Measurements from ENCODE around the gene LTC4S. TPM values are rescaled to one million over a fixed set of nuclear protein-coding genes. Genes with fewer than 3 reads are reported as not detected.
"Not testable (repeated sequence)": the region's sequence is repeated elsewhere in the genome, so short reads cannot be mapped to it uniquely, and the experiment has no call there.

LTC4S gene
- total and polyA plus RNA-seq, 3 donors from 2014 or later: 3.7 to 10.3 (median 4.8) TPM

GRCh38 chr5:179783128-179783527, 10.7 kb upstream of the LTC4S start:
- no peak overlapping the region for H3K4me3 ChIP-seq
- intact Hi-C loops (cut with DNase I; ENCODE audit: low total_unique reads): no loop called here
- no peaks in the 10 kb centered on the region for H3K27me3 ChIP-seq
- no peak overlapping the region for H3K27ac ChIP-seq
- H3K36me3 ChIP-seq (ENCODE audit: low read depth, missing control alignments): no peaks in the 10 kb centered on the region
- no peaks in the 10 kb centered on the region for H3K9me3 ChIP-seq
- DNase-seq: no peak
- H3K4me1 ChIP-seq: no peaks in the 10 kb centered on the region
- 93 to 95% methylated on average over 9 of the region's 9 CpGs for whole genome bisulfite sequencing, 2 donors
- TF ChIP-seq POLR2A (IDR thresholded peaks at IDR 0.05) (no peak), CTCF (IDR thresholded peaks at IDR 0.05) (no peak)

- H3K27ac ChIP-seq: no peak overlapping the region
- no peaks in the 10 kb centered on the region for H3K36me3 ChIP-seq (ENCODE audit: low read depth, missing control alignments)
- TF ChIP-seq POLR2A (IDR thresholded peaks at IDR 0.05) (no peak), CTCF (IDR thresholded peaks at IDR 0.05) (no peak)
- H3K9me3 ChIP-seq: no peaks in the 10 kb centered on the region
- no peaks in the 10 kb centered on the region for H3K27me3 ChIP-seq
- no peaks in the 10 kb centered on the region for H3K4me1 ChIP-seq
- WGBS, 2 donors: 81 to 83% methylated on average over 7 to 12 of the region's 12 CpGs
- intact Hi-C loops (cut with DNase I; ENCODE audit: low total_unique reads): no loop called here
- no peak for DNase-seq
- no peak overlapping the region for H3K4me3 ChIP-seq
These were observed 6.9 kb upstream of the LTC4S start for GRCh38 chr5:179786861-179787260.

GRCh38 chr5:179788193-179788854, 5.5 kb upstream of the LTC4S start:
- H3K27ac ChIP-seq: no peak overlapping the region
- intact Hi-C loops (cut with DNase I; ENCODE audit: low total_unique reads): no loop called here
- 91 to 93% methylated on average over 7 of the region's 7 CpGs for WGBS, 2 donors
- H3K4me1 ChIP-seq: peaks cover 4% of the 10 kb centered on the region
- H3K27me3 ChIP-seq: no peaks in the 10 kb centered on the region
- H3K36me3 ChIP-seq (ENCODE audit: low read depth, missing control alignments): no peaks in the 10 kb centered on the region
- H3K4me3 ChIP-seq: no peak overlapping the region
- no peaks in the 10 kb centered on the region for H3K9me3 ChIP-seq
- no peak for TF ChIP-seq POLR2A (IDR thresholded peaks at IDR 0.05)
- TF ChIP-seq CTCF (IDR thresholded peaks at IDR 0.05): no peak
- no peak for DNase-seq

- intact Hi-C loops (cut with DNase I; ENCODE audit: low total_unique reads); H3K27ac ChIP-seq; H3K4me3 ChIP-seq; H3K9me3 ChIP-seq; H3K27me3 ChIP-seq; H3K36me3 ChIP-seq (ENCODE audit: low read depth, missing control alignments); DNase-seq: not testable (repeated sequence)
- 93 to 94% methylated on average over 9 of the region's 9 CpGs for WGBS, 2 donors
- peaks cover 14% of the 10 kb centered on the region for H3K4me1 ChIP-seq
These were observed 4.5 kb upstream of the LTC4S start for GRCh38 chr5:179789278-179789677.

GRCh38 chr5:179791881-179792611, 1.7 kb upstream of the LTC4S start:
- TF ChIP-seq POLR2A (IDR thresholded peaks at IDR 0.05): no peak
- no peak for TF ChIP-seq CTCF (IDR thresholded peaks at IDR 0.05)
- intact Hi-C loops (cut with DNase I; ENCODE audit: low total_unique reads): no loop called here
- peak overlapping the region; percentile 39 to 54 for H3K27ac ChIP-seq

More at GRCh38 chr5:179791881-179792611, 1.7 kb upstream of the LTC4S start:
- Histone ChIP-seq H3K4me1 (peaks cover 35% of the 10 kb centered on the region), H3K27me3 (no peaks in the 10 kb centered on the region), H3K4me3 (no peak overlapping the region), H3K9me3 (no peaks in the 10 kb centered on the region), H3K36me3 (ENCODE audit: low read depth, missing control alignments) (no peaks in the 10 kb centered on the region)
- DNase-seq: no peak
- 59 to 78% methylated on average over 3 to 15 of the region's 15 CpGs for WGBS, 2 donors
